HG03060 (cell line): ENCODE results near the gene TANGO2.

Source experiments
- ATAC-seq: cut with Tn5 transposase; IDR thresholded peaks from one replicate; pipeline ENCODE4 v1.9.1; 2021; ENCODE audit warnings: low read depth, moderate number of reproducible peaks; ENCODE audit not compliant: unreplicated experiment

The TANGO2 gene

GRCh38 chr22:19982991-19983578, 37.8 kb upstream of the TANGO2 start:
- no peak for ATAC-seq

- no peak for ATAC-seq
Observed at GRCh38 chr22:19983741-19984140, 37.2 kb upstream of the TANGO2 start.

GRCh38 chr22:19984201-19984753, 36.6 kb upstream of the TANGO2 start:
- no peak for ATAC-seq

- ATAC-seq = no peak
Observed at GRCh38 chr22:19984851-19985811, 35.8 kb upstream of the TANGO2 start.

GRCh38 chr22:19986011-19986409, 34.9 kb upstream of the TANGO2 start:
- no peak for ATAC-seq

- ATAC-seq = no peak
Observed at GRCh38 chr22:19986410-19987341, 34.2 kb upstream of the TANGO2 start.

GRCh38 chr22:19987394-19988306, 33.3 kb upstream of the TANGO2 start:
- no peak for ATAC-seq

GRCh38 chr22:19988331-19988808, 32.5 kb upstream of the TANGO2 start:
- ATAC-seq = no peak

- no peak for ATAC-seq
Observed at GRCh38 chr22:19988965-19989724, 31.8 kb upstream of the TANGO2 start.

- no peak for ATAC-seq
Observed at GRCh38 chr22:19989725-19990067, 31.2 kb upstream of the TANGO2 start.

- ATAC-seq = no peak
Observed at GRCh38 chr22:19990188-19990587, 30.7 kb upstream of the TANGO2 start.

- ATAC-seq = no peak
Observed at GRCh38 chr22:19990609-19991394, 30.1 kb upstream of the TANGO2 start.

- no peak for ATAC-seq
Observed at GRCh38 chr22:19991395-19991644, 29.6 kb upstream of the TANGO2 start.

GRCh38 chr22:19991645-19992451, 29.1 kb upstream of the TANGO2 start:
- ATAC-seq = no peak

- no peak for ATAC-seq
Observed at GRCh38 chr22:19992481-19992911, 28.4 kb upstream of the TANGO2 start.

- no peak for ATAC-seq
Observed at GRCh38 chr22:19992921-19993355, 28.0 kb upstream of the TANGO2 start.

GRCh38 chr22:19993926-19994325, 27.0 kb upstream of the TANGO2 start:
- ATAC-seq = no peak
